ENCODE results near the gene AUP1.

AUP1 gene

GRCh38 chr2:74512744-74513604 lies 16.5 kb downstream of the AUP1 start:
- DNase-seq, result no peak

DNA sequence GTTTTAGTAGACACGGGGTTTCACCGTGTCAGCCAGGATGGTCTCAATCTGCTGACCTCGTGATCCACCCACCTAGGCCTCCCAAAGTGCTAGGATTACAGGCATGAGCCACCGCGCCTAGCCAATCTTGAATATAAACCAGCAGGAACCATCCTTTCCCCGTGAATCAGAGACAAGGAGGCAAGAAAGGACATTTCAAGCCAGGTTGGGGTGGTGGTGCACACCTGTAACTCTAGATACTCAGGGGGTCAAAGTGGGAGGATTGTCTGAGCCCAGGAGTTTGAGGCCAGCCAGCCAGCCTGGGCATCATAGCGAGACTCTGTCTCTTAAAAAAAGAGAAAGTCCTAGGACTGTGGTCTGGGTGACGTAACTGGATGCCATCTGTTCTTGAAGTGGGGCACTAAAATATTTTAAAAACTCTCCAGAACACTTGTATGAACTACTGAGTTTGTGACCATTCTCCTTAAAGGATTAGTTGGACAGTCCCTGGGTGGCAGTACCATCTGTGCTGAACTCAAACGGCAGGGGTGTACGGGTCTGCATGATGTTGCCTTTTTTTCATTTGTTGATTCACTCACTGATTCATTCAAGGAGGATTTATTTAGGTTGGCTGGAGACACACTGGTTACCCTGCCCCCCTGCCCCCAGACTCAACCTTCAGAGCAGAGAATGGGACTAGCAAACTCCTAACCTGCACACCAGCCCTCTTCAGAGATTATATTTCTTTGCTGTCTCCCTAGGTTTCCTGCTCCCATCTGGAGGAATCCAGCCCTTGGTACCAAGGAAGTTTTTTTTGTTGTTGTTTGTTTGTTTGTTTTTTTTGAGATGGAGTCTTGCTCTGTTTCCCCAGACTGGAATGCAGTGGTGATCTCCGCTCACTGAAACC lies 18.2 kb downstream of the AUP1 start:
- no peak for DNase-seq

- no peak for DNase-seq
Observed at GRCh38 chr2:74510272-74510671, 19.2 kb downstream of the AUP1 start.

DNA sequence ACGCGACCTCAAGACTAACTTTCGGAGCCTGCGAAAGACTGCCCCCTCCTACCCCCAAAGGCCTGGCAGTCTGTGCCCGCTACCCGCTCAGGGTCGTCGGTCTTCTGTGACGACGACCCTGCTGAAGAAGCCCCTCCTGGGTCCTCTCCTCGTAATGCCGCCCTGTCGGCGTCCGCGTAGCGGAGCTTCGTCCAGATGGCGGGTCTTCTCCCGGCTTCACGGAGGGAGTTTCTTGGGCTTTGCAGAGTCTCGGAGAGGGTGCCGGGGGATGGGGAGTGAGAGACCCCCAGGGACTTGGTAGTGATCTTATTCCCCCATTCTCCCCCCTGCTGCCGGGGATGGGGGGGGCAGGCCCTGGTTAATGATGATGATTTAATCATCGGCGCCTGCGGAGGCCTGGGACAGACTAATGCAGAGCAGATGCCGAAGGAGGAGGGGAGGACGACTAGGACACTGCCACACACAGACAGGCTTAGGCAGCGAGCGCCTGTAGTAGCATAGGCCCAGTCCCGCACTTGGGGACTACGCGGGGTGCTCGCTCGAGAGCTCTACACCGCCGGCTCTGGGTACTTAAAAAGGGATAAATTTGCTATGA lies 21.5 kb downstream of the AUP1 start:
- DNase-seq, result peak in 1 of 2 experiments; percentile 52

DNA sequence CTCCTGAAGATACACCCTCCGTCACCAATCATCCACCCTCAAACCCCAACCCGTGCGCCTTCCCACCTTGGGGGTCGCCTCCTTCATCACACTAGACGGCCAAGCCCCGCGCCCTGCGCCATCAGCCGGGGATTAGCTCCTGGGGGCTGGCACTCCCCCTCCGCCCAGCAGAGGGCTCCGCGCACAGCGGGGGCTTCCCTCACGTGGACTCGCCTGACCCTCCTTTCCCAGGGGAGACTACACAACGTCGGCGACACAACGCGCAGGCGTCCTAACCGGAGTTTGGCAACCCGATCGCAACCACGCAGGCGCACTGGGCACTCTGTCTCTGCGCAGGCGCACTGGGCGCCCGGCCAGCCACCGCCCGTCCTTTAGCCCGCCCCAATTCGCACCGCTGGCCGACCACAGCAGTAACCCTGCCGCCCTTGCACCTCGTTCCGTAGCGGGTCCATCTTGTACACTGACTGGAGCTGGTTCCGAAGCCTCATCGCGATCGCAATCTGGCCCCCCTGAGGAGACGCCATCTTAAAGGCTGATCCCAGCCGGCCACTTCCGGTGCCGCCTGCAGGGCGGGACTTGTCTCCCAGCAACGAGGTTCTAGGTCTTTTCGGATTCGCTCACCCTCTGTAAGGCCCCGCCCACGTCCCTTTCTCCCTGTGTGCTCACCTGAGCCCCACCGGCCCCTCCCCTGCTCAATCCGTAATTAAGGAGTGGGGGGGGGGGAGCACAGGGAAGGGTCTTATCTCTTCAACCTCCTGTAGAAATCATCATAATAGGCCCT lies 22.2 kb downstream of the AUP1 start, which contains the start of gene PCGF1:
Gene PCGF1 (minus strand): TSS at position 551 of the 781 bp plus-strand sequence. CDS start 27 bp downstream, at position 524.
- peak; percentile 93 to 97 for DNase-seq

- DNase-seq, result no peak
Observed at GRCh38 chr2:74505448-74506246, 23.9 kb downstream of the AUP1 start.

DNA sequence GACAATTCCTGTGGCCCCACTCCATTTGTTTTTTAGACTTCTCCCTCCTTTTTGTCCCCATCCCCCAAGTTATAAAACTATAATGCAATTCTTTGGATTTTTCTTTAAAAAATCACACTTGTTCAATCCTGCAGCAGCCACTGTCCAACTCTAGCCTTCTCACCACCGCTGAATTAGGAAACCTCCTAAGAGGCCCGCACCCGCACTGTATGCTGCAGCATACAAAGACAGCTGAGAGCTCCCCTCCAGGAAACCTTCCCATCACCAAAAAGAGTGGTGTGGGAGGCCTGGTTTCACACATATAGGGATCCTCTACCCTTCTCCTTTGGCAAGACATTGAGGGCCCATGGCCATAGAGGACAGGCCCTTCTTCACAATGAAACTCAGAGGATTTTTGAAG lies 24.9 kb downstream of the AUP1 start:
- no peak for DNase-seq

GRCh38 chr2:74503506-74504475 lies 25.7 kb downstream of the AUP1 start:
- no peak for DNase-seq

DNA sequence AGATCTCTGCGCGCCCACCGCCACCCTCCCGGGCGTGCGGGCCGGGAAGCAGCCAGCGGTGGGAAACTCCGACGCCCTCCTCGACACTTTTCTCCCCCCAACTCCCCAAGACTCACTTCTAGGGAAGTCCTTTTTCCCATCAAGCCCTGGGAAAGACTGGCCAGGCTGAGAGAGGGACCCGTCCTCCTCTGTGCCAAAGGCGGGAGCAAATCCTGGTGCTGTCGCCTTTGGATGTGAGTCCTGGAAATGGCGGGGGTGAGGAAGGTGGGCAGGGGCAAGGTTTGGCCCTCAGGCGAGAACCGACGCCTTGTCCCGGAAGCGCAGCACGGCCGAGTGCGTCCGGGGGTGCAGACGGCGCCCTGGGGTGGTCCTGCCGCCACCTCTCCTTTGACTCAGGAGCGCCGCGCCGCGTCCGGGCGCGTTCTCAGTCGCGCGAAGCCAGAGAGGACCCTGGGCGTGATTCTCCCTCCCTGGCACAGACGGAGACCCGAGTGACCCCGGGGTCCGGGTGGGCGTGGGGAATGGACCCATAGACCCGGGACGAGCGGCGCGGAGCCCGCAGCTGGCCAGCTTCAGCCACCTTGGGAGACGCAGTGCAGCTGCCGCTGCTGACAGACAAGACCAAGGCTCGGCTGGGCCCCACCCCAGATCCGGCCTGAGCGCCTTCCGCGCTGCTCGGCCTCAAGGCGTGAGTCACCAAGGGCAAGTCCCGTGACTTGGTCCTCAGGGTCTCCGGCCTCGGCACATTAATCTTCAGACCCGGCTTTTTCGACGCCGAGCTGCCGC lies 26.6 kb downstream of the AUP1 start:
- no peak for DNase-seq

GRCh38 chr2:74502147-74502719 lies 27.3 kb downstream of the AUP1 start:
- no peak for DNase-seq

GRCh38 chr2:74501335-74502071 lies 28.0 kb downstream of the AUP1 start:
- DNase-seq, result no peak

GRCh38 chr2:74500578-74500946 lies 28.9 kb downstream of the AUP1 start:
- DNase-seq, result no peak

DNA sequence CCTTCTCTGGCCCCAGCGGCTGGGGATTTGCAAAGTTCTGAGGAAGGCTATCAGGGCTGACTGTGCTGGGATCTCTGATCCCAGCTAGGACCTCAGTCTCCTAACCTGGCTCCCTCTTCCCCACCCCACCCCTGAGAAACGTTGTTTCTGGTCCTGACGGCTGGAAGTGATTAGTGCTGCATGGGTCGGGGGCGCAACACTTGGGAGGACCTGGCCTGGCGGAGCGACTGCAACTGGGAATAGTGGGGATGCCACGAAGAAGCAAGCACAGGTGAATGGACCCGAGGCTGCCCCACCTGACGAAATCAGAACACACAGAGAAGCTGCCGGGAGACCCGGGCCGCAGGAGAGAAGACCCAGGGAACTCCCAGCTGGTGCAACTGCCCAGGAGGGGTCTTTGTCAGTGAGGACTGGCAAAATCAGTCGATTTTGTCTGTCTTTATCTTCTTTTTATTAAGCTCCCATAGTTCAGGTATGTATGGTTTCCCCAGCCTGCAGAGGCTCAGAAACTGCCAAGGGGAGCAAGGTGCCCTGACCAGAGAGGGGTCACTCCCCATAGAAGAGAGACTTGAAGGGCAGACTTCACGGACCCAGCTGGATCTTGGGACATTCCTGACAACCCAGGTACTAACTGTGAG lies 29.4 kb downstream of the AUP1 start:
- no peak for DNase-seq

- DNase-seq, result no peak
Observed at GRCh38 chr2:74499267-74499939, 30.1 kb downstream of the AUP1 start, which contains the start of gene LBX2. LBX2 (minus strand) TSS chr2:74499603; CDS start chr2:74499537, 66 bp downstream.

- no peak for DNase-seq
Observed at GRCh38 chr2:74498500-74499266, 30.8 kb downstream of the AUP1 start.

- no peak for DNase-seq
Observed at GRCh38 chr2:74497777-74498499, 31.6 kb downstream of the AUP1 start.

Data from NCI-H446 (cell line).